Calu3 (cell line): ENCODE measurements around the gene MRPL58. TPM values are rescaled to one million over a fixed set of nuclear protein-coding genes. Genes with fewer than 3 reads are reported as not detected.

Experiments
- BruUV-seq: library from RNA; stranded (reverse); fragments of 400-500 nt; replicated peaks from 2 replicates; lab custom pipeline; 2021; lab: Mats Ljungman, UMichigan
- CTCF ChIA-PET: fragments of 300-600 bp; sonication (Branson Sonifier 250); formaldehyde crosslinking; loops from one replicate; lab custom pipeline; 2022; ENCODE audit warnings: antibody characterized with exemption; lab: Charles Lee
- DNase-seq: peaks from one replicate; pipeline ENCODE4 v3.0.0; 2022
- H3K27ac Mint-ChIP-seq: one replicate; pipeline ENCODE4 v1.8.0; 2022; ENCODE audit warnings: mixed read lengths; ENCODE audit not compliant: unreplicated experiment
- H3K27me3 Mint-ChIP-seq: one replicate; pipeline ENCODE4 v1.8.0; 2022; ENCODE audit warnings: mixed read lengths; ENCODE audit not compliant: unreplicated experiment
- H3K36me3 Mint-ChIP-seq: one replicate; pipeline ENCODE4 v1.8.0; 2022; ENCODE audit warnings: mild to moderate bottlenecking, moderate library complexity, mixed read lengths; ENCODE audit not compliant: insufficient read depth, unreplicated experiment
- H3K4me1 Mint-ChIP-seq: one replicate; pipeline ENCODE4 v1.8.0; 2022; ENCODE audit warnings: mild to moderate bottlenecking, low read depth, mixed read lengths; ENCODE audit not compliant: unreplicated experiment
- H3K4me3 Mint-ChIP-seq: one replicate; pipeline ENCODE4 v1.8.0; 2022; ENCODE audit warnings: mild to moderate bottlenecking, low read depth, moderate library complexity, mixed read lengths; ENCODE audit not compliant: unreplicated experiment
- H3K9me3 Mint-ChIP-seq: one replicate; pipeline ENCODE4 v1.8.0; 2022; ENCODE audit warnings: low read depth, mixed read lengths; ENCODE audit not compliant: unreplicated experiment
- intact Hi-C: fragments of 100-400 bp; cut with micrococcal nuclease; formaldehyde crosslinking; loops from one replicate; pipeline ENCODE4 v1.10.0; 2022; ENCODE audit not compliant: unreplicated experiment
- total RNA-seq: library from RNA; stranded (reverse); gene quantifications from 2 replicates; pipeline ENCODE4 v1.2.3, GENCODE V29; 2022
- TF ChIP-seq, protein P1 (sequence below): fragments of 200-600 bp; IDR thresholded peaks from one replicate; pipeline ENCODE4 v1.8.0; 2022; ENCODE audit warnings: antibody characterized with exemption; ENCODE audit not compliant: unreplicated experiment

Gene MRPL58
- total RNA-seq, 1 experiment from 2014 or later = 49.0 TPM

DNA sequence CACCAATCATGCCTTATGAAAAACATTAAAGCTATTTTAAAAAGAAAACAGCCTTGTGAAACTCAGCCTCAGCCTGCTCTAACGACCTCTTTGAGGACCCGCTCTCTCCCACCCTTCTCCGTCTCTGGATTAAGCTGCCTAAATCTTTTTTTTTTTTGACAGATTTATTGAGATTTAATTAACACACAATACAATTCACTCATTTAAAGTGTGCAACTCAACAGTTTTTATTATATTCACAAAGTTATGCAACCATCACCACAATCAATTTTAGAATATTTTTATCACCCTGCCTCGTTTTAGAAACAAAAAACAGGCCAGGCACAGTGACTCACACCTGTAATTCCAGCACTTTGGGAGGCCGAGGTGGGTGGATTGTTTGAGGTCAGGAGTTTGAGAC lies 16.6 kb upstream of the MRPL58 start:
- Mint-ChIP-seq H3K36me3 (peaks cover 6% of the 10 kb centered on the region), H3K27ac (no peak overlapping the region), H3K4me3 (no peak overlapping the region), H3K9me3 (no peaks in the 10 kb centered on the region), H3K27me3 (no peaks in the 10 kb centered on the region), H3K4me1 (peaks cover 33% of the 10 kb centered on the region)
- CTCF ChIA-PET = interaction anchor here (0.6 kb wide), 1 partner anchor 26 kb away, joined by 8 read pairs; no protein-coding TSS in a partner anchor
- DNase-seq = no peak
- no TSS peak for BruUV-seq
- TF ChIP-seq, protein P1, sequence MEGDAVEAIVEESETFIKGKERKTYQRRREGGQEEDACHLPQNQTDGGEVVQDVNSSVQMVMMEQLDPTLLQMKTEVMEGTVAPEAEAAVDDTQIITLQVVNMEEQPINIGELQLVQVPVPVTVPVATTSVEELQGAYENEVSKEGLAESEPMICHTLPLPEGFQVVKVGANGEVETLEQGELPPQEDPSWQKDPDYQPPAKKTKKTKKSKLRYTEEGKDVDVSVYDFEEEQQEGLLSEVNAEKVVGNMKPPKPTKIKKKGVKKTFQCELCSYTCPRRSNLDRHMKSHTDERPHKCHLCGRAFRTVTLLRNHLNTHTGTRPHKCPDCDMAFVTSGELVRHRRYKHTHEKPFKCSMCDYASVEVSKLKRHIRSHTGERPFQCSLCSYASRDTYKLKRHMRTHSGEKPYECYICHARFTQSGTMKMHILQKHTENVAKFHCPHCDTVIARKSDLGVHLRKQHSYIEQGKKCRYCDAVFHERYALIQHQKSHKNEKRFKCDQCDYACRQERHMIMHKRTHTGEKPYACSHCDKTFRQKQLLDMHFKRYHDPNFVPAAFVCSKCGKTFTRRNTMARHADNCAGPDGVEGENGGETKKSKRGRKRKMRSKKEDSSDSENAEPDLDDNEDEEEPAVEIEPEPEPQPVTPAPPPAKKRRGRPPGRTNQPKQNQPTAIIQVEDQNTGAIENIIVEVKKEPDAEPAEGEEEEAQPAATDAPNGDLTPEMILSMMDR = no peak
- intact Hi-C loops = no loop called here

DNA sequence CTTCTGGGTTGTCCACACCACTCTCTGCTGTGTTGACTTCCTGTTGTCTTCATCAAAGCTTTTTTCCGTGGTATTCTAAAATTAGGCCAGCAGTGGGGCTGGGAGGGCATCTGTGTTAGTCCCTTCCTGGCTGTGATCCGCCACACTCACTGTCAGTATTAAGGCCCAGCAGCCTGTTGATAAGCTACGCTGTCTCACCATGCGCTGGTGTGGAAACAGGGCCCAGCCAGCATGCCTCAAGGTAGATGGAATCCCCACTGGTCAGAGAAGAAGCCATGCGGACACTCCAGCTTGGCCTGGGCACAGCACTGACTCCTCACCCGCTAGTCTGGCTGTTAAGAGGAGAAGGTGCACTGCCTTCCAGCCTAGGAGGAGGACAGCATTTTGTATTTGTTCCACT lies 13.7 kb upstream of the MRPL58 start:
- no TSS peak for BruUV-seq
- Mint-ChIP-seq H3K27me3 (no peaks in the 10 kb centered on the region), H3K36me3 (peaks cover 19% of the 10 kb centered on the region), H3K4me3 (no peak overlapping the region), H3K4me1 (peaks cover 8% of the 10 kb centered on the region), H3K27ac (no peak overlapping the region), H3K9me3 (no peaks in the 10 kb centered on the region)
- TF ChIP-seq, protein P1 = no peak
- intact Hi-C loops = no loop called here
- CTCF ChIA-PET = interaction anchor here (0.6 kb wide), 1 partner anchor 120 kb away, joined by 3 read pairs; no protein-coding TSS in a partner anchor
- no peak for DNase-seq

DNA sequence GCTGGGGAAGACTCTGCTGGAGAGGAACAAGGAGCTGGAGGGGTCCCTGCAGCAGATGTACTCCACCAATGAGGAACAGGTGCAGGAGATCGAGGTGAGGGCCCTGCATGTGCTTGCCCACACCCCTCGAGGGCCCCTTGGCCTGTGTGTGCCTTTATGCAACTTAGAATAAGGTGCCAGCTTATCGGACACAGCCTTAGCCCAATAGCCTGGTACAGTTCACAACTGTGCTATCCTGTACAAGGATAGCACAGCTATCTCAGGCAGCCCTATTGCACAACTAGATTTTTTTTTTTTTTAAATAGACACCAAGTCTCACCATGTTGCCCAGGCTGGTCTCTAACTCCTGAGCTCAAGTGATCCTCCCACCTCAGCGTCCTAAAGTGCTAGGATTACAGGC lies 12.9 kb upstream of the MRPL58 start:
- TF ChIP-seq, protein P1 = no peak
- intact Hi-C loops = no loop called here
- H3K27ac Mint-ChIP-seq = no peak overlapping the region
- no TSS peak for BruUV-seq
- no peaks in the 10 kb centered on the region for H3K9me3 Mint-ChIP-seq
- H3K4me1 Mint-ChIP-seq = peaks cover 8% of the 10 kb centered on the region
- peaks cover 27% of the 10 kb centered on the region for H3K36me3 Mint-ChIP-seq
- CTCF ChIA-PET = interaction anchor here (0.8 kb wide), 2 partner anchors 9 to 13 kb away, joined by 3 to 6 read pairs; partner anchors contain the start of gene MRPL58
- H3K4me3 Mint-ChIP-seq = no peak overlapping the region
- H3K27me3 Mint-ChIP-seq = no peaks in the 10 kb centered on the region
- DNase-seq = no peak

DNA sequence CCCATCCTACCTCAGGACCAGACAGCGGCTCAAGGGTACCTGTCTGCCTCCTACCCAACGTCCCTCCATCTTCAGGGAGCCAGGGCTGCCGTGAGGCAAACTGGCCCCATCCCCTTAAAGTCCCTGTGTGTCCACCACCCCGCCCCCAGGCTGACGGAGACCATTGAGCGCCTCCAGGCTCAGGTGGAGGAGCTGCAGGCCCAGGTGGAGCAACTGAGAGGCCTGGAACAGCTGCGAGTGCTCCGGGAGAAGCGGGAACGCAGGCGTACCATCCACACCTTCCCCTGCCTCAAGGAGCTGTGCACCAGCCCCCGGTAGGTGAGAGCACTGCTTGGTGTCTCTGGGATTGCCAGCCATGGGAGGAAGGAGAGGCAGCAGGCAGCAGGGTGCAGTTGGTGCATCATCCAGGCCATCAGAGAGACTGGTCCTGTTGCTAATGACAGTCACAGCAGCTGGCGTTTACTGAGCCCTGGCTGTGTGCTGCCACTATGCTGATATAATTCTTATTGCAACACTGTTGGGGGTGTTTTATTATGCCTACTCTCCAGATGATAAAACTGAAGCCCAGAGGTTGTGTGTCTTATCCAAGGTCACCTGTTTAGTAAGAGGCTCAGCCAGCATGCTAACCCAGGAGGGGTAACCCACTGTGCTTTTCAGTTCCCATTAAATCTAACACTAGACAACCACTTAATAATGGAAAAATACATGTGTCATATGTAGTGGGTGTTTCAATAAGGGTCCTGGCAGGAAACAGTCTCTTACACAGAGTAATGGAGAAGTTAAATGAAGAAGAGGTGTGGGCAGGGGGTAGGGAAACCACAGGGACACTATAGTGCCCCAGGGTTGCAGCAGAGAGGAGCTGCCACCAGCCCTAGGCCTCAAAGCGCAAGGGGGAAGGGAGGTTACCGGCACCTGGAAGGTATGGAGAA lies 10.3 kb upstream of the MRPL58 start:
- no peaks in the 10 kb centered on the region for H3K27me3 Mint-ChIP-seq
- CTCF ChIA-PET = no interaction called here
- no peak overlapping the region for H3K4me3 Mint-ChIP-seq
- peaks cover 31% of the 10 kb centered on the region for H3K36me3 Mint-ChIP-seq
- TF ChIP-seq, protein P1 = no peak
- intact Hi-C loops = no loop called here
- no peaks in the 10 kb centered on the region for H3K4me1 Mint-ChIP-seq
- no peak for DNase-seq
- BruUV-seq = no TSS peak
- H3K9me3 Mint-ChIP-seq = no peaks in the 10 kb centered on the region
- peak overlapping the region; percentile 14 for H3K27ac Mint-ChIP-seq
